Activated naive CD4-positive, alpha-beta T cell treated with anti-CD3 and anti-CD28 coated beads, Interleukin-2, amount 50 U/mL, for 24 hours (primary cell): ENCODE results near the gene MTR.

Experiments
- H3K27ac Mint-ChIP-seq: one replicate; pipeline ENCODE4 v1.8.0; 2021; ENCODE audit warnings: mild to moderate bottlenecking, mixed read lengths
- H3K27me3 Mint-ChIP-seq: one replicate; pipeline ENCODE4 v1.8.0; 2021; ENCODE audit warnings: mixed read lengths
- H3K36me3 Mint-ChIP-seq: one replicate; pipeline ENCODE4 v1.8.0; 2021; ENCODE audit warnings: mixed read lengths
- H3K4me1 Mint-ChIP-seq: one replicate; pipeline ENCODE4 v1.8.0; 2021; ENCODE audit warnings: mixed read lengths
- H3K4me3 Mint-ChIP-seq: one replicate; pipeline ENCODE4 v1.8.0; 2021; ENCODE audit warnings: mild to moderate bottlenecking, mixed read lengths
- H3K9me3 Mint-ChIP-seq: one replicate; pipeline ENCODE4 v1.8.0; 2021; ENCODE audit warnings: mixed read lengths

The MTR gene

GRCh38 chr1:236861560-236862218 is 66.6 kb downstream of the MTR start:
- peak overlapping the region; percentile 79 for H3K27ac Mint-ChIP-seq
- peaks cover 35% of the 10 kb centered on the region for H3K4me1 Mint-ChIP-seq
- H3K4me3 Mint-ChIP-seq = peak overlapping the region; percentile 16

GRCh38 chr1:236862219-236862591 is 67.1 kb downstream of the MTR start:
- Mint-ChIP-seq H3K36me3 (peaks cover 42% of the 10 kb centered on the region), H3K4me1 (peaks cover 35% of the 10 kb centered on the region), H3K9me3 (no peaks in the 10 kb centered on the region)

More at GRCh38 chr1:236861560-236862218, 66.6 kb downstream of the MTR start:
- H3K27me3 Mint-ChIP-seq = no peaks in the 10 kb centered on the region
- H3K9me3 Mint-ChIP-seq = no peaks in the 10 kb centered on the region
- peaks cover 45% of the 10 kb centered on the region for H3K36me3 Mint-ChIP-seq

GRCh38 chr1:236862615-236863211 is 67.6 kb downstream of the MTR start:
- Mint-ChIP-seq H3K9me3 (no peaks in the 10 kb centered on the region), H3K27ac (peak overlapping the region; percentile 18), H3K4me3 (no peak overlapping the region), H3K27me3 (no peaks in the 10 kb centered on the region), H3K4me1 (peaks cover 35% of the 10 kb centered on the region), H3K36me3 (peaks cover 42% of the 10 kb centered on the region)

More at GRCh38 chr1:236862219-236862591, 67.1 kb downstream of the MTR start:
- Mint-ChIP-seq H3K27ac (no peak overlapping the region), H3K4me3 (no peak overlapping the region), H3K27me3 (no peaks in the 10 kb centered on the region)

GRCh38 chr1:236864211-236864610 is 69.1 kb downstream of the MTR start:
- no peak overlapping the region for H3K4me3 Mint-ChIP-seq
- H3K4me1 Mint-ChIP-seq = peaks cover 30% of the 10 kb centered on the region
- H3K27ac Mint-ChIP-seq = no peak overlapping the region

GRCh38 chr1:236864996-236865817 is 70.1 kb downstream of the MTR start:
- Mint-ChIP-seq H3K27ac (peak overlapping the region; percentile 68), H3K36me3 (peaks cover 24% of the 10 kb centered on the region), H3K27me3 (no peaks in the 10 kb centered on the region), H3K9me3 (no peaks in the 10 kb centered on the region), H3K4me3 (no peak overlapping the region), H3K4me1 (peaks cover 25% of the 10 kb centered on the region)

More at GRCh38 chr1:236864211-236864610, 69.1 kb downstream of the MTR start:
- Mint-ChIP-seq H3K9me3 (no peaks in the 10 kb centered on the region), H3K36me3 (peaks cover 32% of the 10 kb centered on the region), H3K27me3 (no peaks in the 10 kb centered on the region)

- no peaks in the 10 kb centered on the region for H3K27me3 Mint-ChIP-seq
- peaks cover 25% of the 10 kb centered on the region for H3K36me3 Mint-ChIP-seq
Measured at GRCh38 chr1:236865818-236866155, 70.7 kb downstream of the MTR start.

GRCh38 chr1:236868625-236869467 is 73.8 kb downstream of the MTR start:
- no peak overlapping the region for H3K4me3 Mint-ChIP-seq
- peaks cover 22% of the 10 kb centered on the region for H3K36me3 Mint-ChIP-seq
- no peaks in the 10 kb centered on the region for H3K9me3 Mint-ChIP-seq
- H3K27me3 Mint-ChIP-seq = no peaks in the 10 kb centered on the region
- no peak overlapping the region for H3K27ac Mint-ChIP-seq
- H3K4me1 Mint-ChIP-seq = no peaks in the 10 kb centered on the region

More at GRCh38 chr1:236865818-236866155, 70.7 kb downstream of the MTR start:
- peak overlapping the region; percentile 44 for H3K27ac Mint-ChIP-seq
- H3K9me3 Mint-ChIP-seq = no peaks in the 10 kb centered on the region
- H3K4me3 Mint-ChIP-seq = no peak overlapping the region
- H3K4me1 Mint-ChIP-seq = peaks cover 23% of the 10 kb centered on the region

GRCh38 chr1:236869911-236870310 is 74.8 kb downstream of the MTR start:
- H3K27me3 Mint-ChIP-seq = no peaks in the 10 kb centered on the region
- H3K27ac Mint-ChIP-seq = no peak overlapping the region
- H3K4me1 Mint-ChIP-seq = no peaks in the 10 kb centered on the region
- no peaks in the 10 kb centered on the region for H3K9me3 Mint-ChIP-seq
- H3K36me3 Mint-ChIP-seq = peaks cover 24% of the 10 kb centered on the region
- H3K4me3 Mint-ChIP-seq = no peak overlapping the region

GRCh38 chr1:236870721-236871120 is 75.6 kb downstream of the MTR start:
- Mint-ChIP-seq H3K9me3 (no peaks in the 10 kb centered on the region), H3K4me3 (no peak overlapping the region), H3K36me3 (peaks cover 27% of the 10 kb centered on the region), H3K27ac (no peak overlapping the region), H3K27me3 (no peaks in the 10 kb centered on the region), H3K4me1 (no peaks in the 10 kb centered on the region)

- Mint-ChIP-seq H3K36me3 (peaks cover 30% of the 10 kb centered on the region), H3K27me3 (no peaks in the 10 kb centered on the region), H3K9me3 (no peaks in the 10 kb centered on the region), H3K4me3 (no peak overlapping the region), H3K27ac (no peak overlapping the region), H3K4me1 (no peaks in the 10 kb centered on the region)
Measured at GRCh38 chr1:236872075-236872666, 77.1 kb downstream of the MTR start.

- Mint-ChIP-seq H3K4me1 (no peaks in the 10 kb centered on the region), H3K36me3 (peaks cover 23% of the 10 kb centered on the region), H3K27me3 (no peaks in the 10 kb centered on the region), H3K9me3 (no peaks in the 10 kb centered on the region), H3K27ac (no peak overlapping the region), H3K4me3 (no peak overlapping the region)
Measured at GRCh38 chr1:236875975-236876374, 80.9 kb downstream of the MTR start.

- Mint-ChIP-seq H3K9me3 (no peaks in the 10 kb centered on the region), H3K27ac (no peak overlapping the region), H3K27me3 (no peaks in the 10 kb centered on the region), H3K36me3 (peaks cover 19% of the 10 kb centered on the region), H3K4me3 (no peak overlapping the region), H3K4me1 (no peaks in the 10 kb centered on the region)
Measured at GRCh38 chr1:236877661-236878060, 82.6 kb downstream of the MTR start.

GRCh38 chr1:236880209-236880608 is 85.1 kb downstream of the MTR start:
- Mint-ChIP-seq H3K27me3 (no peaks in the 10 kb centered on the region), H3K4me1 (no peaks in the 10 kb centered on the region), H3K9me3 (no peaks in the 10 kb centered on the region), H3K27ac (no peak overlapping the region), H3K36me3 (peaks cover 15% of the 10 kb centered on the region), H3K4me3 (no peak overlapping the region)

GRCh38 chr1:236882678-236883077 is 87.6 kb downstream of the MTR start:
- Mint-ChIP-seq H3K27me3 (no peaks in the 10 kb centered on the region), H3K36me3 (peaks cover 19% of the 10 kb centered on the region), H3K4me1 (no peaks in the 10 kb centered on the region), H3K9me3 (no peaks in the 10 kb centered on the region), H3K27ac (no peak overlapping the region), H3K4me3 (no peak overlapping the region)

GRCh38 chr1:236886199-236886598 is 91.1 kb downstream of the MTR start:
- Mint-ChIP-seq H3K27me3 (no peaks in the 10 kb centered on the region), H3K4me3 (no peak overlapping the region), H3K27ac (no peak overlapping the region), H3K4me1 (no peaks in the 10 kb centered on the region), H3K9me3 (no peaks in the 10 kb centered on the region), H3K36me3 (peaks cover 25% of the 10 kb centered on the region)
